ENCODE data around the gene MAGOHB.
"Not testable (repeated sequence)": the region's sequence is repeated elsewhere in the genome, so short reads cannot be mapped to it uniquely, and the experiment has no call there.

MAGOHB gene

GRCh38 chr12:10574307-10574706, 39.1 kb downstream of the MAGOHB start:
- no peak overlapping the region for H3K4me3 ChIP-seq (replicated peaks; ENCODE audit: low read depth, low read length)
- no peak for DNase-seq (ENCODE audit: extremely low read depth, low read depth)
- TF ChIP-seq CTCF (IDR thresholded peaks at IDR 0.05; ENCODE audit: low read depth, low read length, missing control alignments) = no peak

- not testable (repeated sequence) for H3K4me3 ChIP-seq (replicated peaks; ENCODE audit: low read depth, low read length); DNase-seq (ENCODE audit: extremely low read depth, low read depth)
Observed at GRCh38 chr12:10572021-10572490, 41.4 kb downstream of the MAGOHB start.

- DNase-seq (ENCODE audit: extremely low read depth, low read depth) = no peak
- TF ChIP-seq CTCF (IDR thresholded peaks at IDR 0.05; ENCODE audit: low read depth, low read length, missing control alignments) = no peak
- H3K4me3 ChIP-seq (replicated peaks; ENCODE audit: low read depth, low read length) = no peak overlapping the region
Observed at GRCh38 chr12:10571141-10571540, 42.3 kb downstream of the MAGOHB start.

- no peak overlapping the region for H3K4me3 ChIP-seq (replicated peaks; ENCODE audit: low read depth, low read length)
- no peak for DNase-seq (ENCODE audit: extremely low read depth, low read depth)
- no peak for TF ChIP-seq CTCF (IDR thresholded peaks at IDR 0.05; ENCODE audit: low read depth, low read length, missing control alignments)
Observed at GRCh38 chr12:10567813-10568212, 45.6 kb downstream of the MAGOHB start.

GRCh38 chr12:10563966-10564365, 49.4 kb downstream of the MAGOHB start:
- no peak for TF ChIP-seq CTCF (IDR thresholded peaks at IDR 0.05; ENCODE audit: low read depth, low read length, missing control alignments)
- no peak for DNase-seq (ENCODE audit: extremely low read depth, low read depth)
- H3K4me3 ChIP-seq (replicated peaks; ENCODE audit: low read depth, low read length) = no peak overlapping the region

- TF ChIP-seq CTCF (IDR thresholded peaks at IDR 0.05; ENCODE audit: low read depth, low read length, missing control alignments) = no peak
- no peak for DNase-seq (ENCODE audit: extremely low read depth, low read depth)
- no peak overlapping the region for H3K4me3 ChIP-seq (replicated peaks; ENCODE audit: low read depth, low read length)
Observed at GRCh38 chr12:10563002-10563401, 50.4 kb downstream of the MAGOHB start.

- DNase-seq (ENCODE audit: extremely low read depth, low read depth) = no peak
- no peak overlapping the region for H3K4me3 ChIP-seq (replicated peaks; ENCODE audit: low read depth, low read length)
- peak; percentile 47 for TF ChIP-seq CTCF (IDR thresholded peaks at IDR 0.05; ENCODE audit: low read depth, low read length, missing control alignments)
Observed at GRCh38 chr12:10562306-10562933, 51.0 kb downstream of the MAGOHB start.

Measured in HFF-Myc (cell line).